Adrenal gland (tissue), 12 donors: ENCODE measurements around the gene MBD2. TPM values are rescaled to one million over a fixed set of nuclear protein-coding genes. Genes with fewer than 3 reads are reported as not detected.

Experiments
- DNase-seq, 7 donors: peaks; one replicate each; pipeline ENCODE4 v3.0.0-alpha.2; 2019 to 2020
- H3K27ac ChIP-seq, 5 donors: fragments of 200-600 bp; sonication (generic) in 4 of 5; 1 replicate in 3 of 5; 2 replicates in 2 of 5; pipeline versions ENCODE4 v1.5.1 to v1.8.0; 2016 to 2020; ENCODE audit warnings: mild to moderate bottlenecking in 1 of 5
- H3K27me3 ChIP-seq: fragments of 200-600 bp; 2 replicates; pipeline ENCODE4 v1.8.0; 2021
- H3K36me3 ChIP-seq, 2 donors: fragments of 200-600 bp; replicated peaks in 1 of 2; 1 replicate in 1 of 2; 2 replicates in 1 of 2; pipeline versions ENCODE4 v1.5.1 to v1.8.0; 2018 to 2022
- H3K4me1 ChIP-seq, 2 donors: fragments of 200-600 bp; replicated peaks in 1 of 2; 1 replicate in 1 of 2; 2 replicates in 1 of 2; pipeline versions ENCODE4 v1.5.1 to v1.8.0; 2018 to 2021
- H3K4me3 ChIP-seq, 4 donors: fragments of 200-600 bp; sonication (generic) in 3 of 4; one replicate each; pipeline ENCODE4 v1.5.1; 2016 to 2018
- H3K9me3 ChIP-seq, 3 donors: fragments of 200-600 bp; sonication (generic) in 1 of 3; replicated peaks in 1 of 3; 1 replicate in 2 of 3; 2 replicates in 1 of 3; pipeline versions ENCODE4 v1.5.1 to v1.8.0; 2016 to 2021
- POLR2A ChIP-seq, 2 donors: fragments of 450-650 bp; IDR thresholded peaks; one replicate each; pipeline ENCODE4 v1.6.1; 2017; ENCODE audit warnings: antibody characterized with exemption in 2 of 2, mild to moderate bottlenecking in 2 of 2, moderate library complexity in 1 of 2
- WGBS, 4 donors: extraction: QIAGEN DNeasy Blood & Tissue Kit in 2 of 4; methylation state at CpG; one replicate each; pipeline versions ENCODE4 v1.1.5 to v1.1.7; 2013 to 2017; 5-methylcytosine and 5-hydroxymethylcytosine counted together
- intact Hi-C, 2 donors: fragments of 100-400 bp; cut with DNase I; formaldehyde crosslinking; loops; one replicate each; pipeline versions ENCODE4 v1.14.1 to v1.15.0; 2022 to 2023
- polyA plus RNA-seq, 3 donors: library from polyadenylated mRNA; stranded (reverse); fragments of 200-250 nt in 2 of 3; fragments of 350-450 nt in 1 of 3; fragmentation: Illumina TruSeq in 1 of 3; extraction: RNeasy Lipid Tissue Mini Kit (QIAGEN cat#74804) in 1 of 3; gene quantifications; one replicate each; pipeline ENCODE4 v1.2.3, GENCODE V29; 2013 to 2014
- total RNA-seq, 9 donors: library from RNA; depleted of rRNA in 4 of 9; stranded (reverse); fragments of >200 nt in 4 of 9; fragments of 120-200 nt in 1 of 9; fragmentation: NEBNext Ultra II Directional in 1 of 9; extraction: Animal tissue kit (Norgen Biotek cat#: 25700) in 1 of 9; gene quantifications; one replicate each; pipeline versions ENCODE4 v1.1.0 to v1.2.4, GENCODE V29; 2013 to 2023
- TF ChIP-seq, protein P1 (sequence below), 6 experiments: fragments of 450-650 bp in 4 of 6; fragments of 200-600 bp in 2 of 6; sonication (generic) in 1 of 6; IDR thresholded peaks; 1 replicate in 5 of 6; 2 replicates in 1 of 6; pipeline versions ENCODE4 v1.5.1 to v1.8.0; 2016 to 2021; ENCODE audit warnings: antibody characterized with exemption in 6 of 6, mild to moderate bottlenecking in 2 of 6, moderate library complexity in 1 of 6
- donor health status: healthy with polysubstance abuse.
- donor health status: Bipolar disorder and iron deficiency.
- donor health status: DM: yes; HTN: yes; CAD: no.
- donor health status: DM: no; HTN: no; CAD: no.
- donor health status: DM: no; HTN: no; CAD: no.
- donor health status: DM: yes; HTN: yes; CAD: no.

Gene MBD2
- total and polyA plus RNA-seq, 12 donors, result 13.5 to 70.8 (median 30.1) TPM

GRCh38 chr18:54141041-54141608 is 83.3 kb downstream of the MBD2 start:
- H3K36me3 ChIP-seq, result no peaks in the 10 kb centered on the region
- DNase-seq, result no peak
- H3K4me1 ChIP-seq, result no peaks in the 10 kb centered on the region
- H3K27me3 ChIP-seq, result no peaks in the 10 kb centered on the region
- TF ChIP-seq, protein P1, sequence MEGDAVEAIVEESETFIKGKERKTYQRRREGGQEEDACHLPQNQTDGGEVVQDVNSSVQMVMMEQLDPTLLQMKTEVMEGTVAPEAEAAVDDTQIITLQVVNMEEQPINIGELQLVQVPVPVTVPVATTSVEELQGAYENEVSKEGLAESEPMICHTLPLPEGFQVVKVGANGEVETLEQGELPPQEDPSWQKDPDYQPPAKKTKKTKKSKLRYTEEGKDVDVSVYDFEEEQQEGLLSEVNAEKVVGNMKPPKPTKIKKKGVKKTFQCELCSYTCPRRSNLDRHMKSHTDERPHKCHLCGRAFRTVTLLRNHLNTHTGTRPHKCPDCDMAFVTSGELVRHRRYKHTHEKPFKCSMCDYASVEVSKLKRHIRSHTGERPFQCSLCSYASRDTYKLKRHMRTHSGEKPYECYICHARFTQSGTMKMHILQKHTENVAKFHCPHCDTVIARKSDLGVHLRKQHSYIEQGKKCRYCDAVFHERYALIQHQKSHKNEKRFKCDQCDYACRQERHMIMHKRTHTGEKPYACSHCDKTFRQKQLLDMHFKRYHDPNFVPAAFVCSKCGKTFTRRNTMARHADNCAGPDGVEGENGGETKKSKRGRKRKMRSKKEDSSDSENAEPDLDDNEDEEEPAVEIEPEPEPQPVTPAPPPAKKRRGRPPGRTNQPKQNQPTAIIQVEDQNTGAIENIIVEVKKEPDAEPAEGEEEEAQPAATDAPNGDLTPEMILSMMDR (IDR thresholded peaks at IDR 0.05), result no peak
- no peak for TF ChIP-seq POLR2A (IDR thresholded peaks at IDR 0.05)
- peaks cover 0 to 7% (median 0%) of the 10 kb centered on the region in 3 donors for H3K9me3 ChIP-seq
- intact Hi-C loops, result no loop called here
- H3K27ac ChIP-seq, result no peak overlapping the region
- 89 to 92% (median 91%) methylated on average over 3 of the region's 3 CpGs for WGBS, 4 donors
- no peak overlapping the region for H3K4me3 ChIP-seq

GRCh38 chr18:54140641-54141040 is 83.8 kb downstream of the MBD2 start:
- Histone ChIP-seq H3K4me3 (no peak overlapping the region), H3K27me3 (no peaks in the 10 kb centered on the region), H3K36me3 (no peaks in the 10 kb centered on the region), H3K9me3 (peaks cover 0 to 7% (median 0%) of the 10 kb centered on the region in 3 donors), H3K4me1 (no peaks in the 10 kb centered on the region), H3K27ac (no peak overlapping the region)
- 42 to 100% (median 93%) methylated on average over 1 of the region's 1 CpG for whole genome bisulfite sequencing, 4 donors
- TF ChIP-seq POLR2A (IDR thresholded peaks at IDR 0.05), result no peak
- TF ChIP-seq, protein P1 (IDR thresholded peaks at IDR 0.05), result no peak
- intact Hi-C loops, result no loop called here
- no peak for DNase-seq

DNA sequence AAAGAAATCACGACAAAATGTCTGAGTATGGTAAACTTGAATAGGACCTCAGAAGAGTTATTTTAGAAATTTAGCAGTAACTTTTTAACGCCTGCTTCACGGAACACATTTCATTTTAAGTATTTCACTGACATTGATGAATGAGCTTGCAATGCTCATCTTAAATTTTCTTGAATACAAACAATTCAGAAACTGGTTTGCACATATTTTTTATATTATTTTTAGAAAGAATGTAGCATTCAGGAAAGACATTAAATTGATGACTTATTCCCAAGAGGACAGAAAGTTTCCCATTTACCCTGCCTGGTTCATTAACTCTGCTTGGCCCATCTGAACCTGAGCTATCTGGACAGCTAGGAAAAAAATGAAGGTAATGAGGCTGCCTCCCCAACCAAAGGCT is 89.3 kb downstream of the MBD2 start:
- TF ChIP-seq POLR2A (IDR thresholded peaks at IDR 0.05), result no peak
- TF ChIP-seq, protein P1 (IDR thresholded peaks at IDR 0.05), result no peak
- H3K36me3 ChIP-seq, result no peaks in the 10 kb centered on the region
- no peak for DNase-seq
- WGBS, 4 donors, result 73 to 91% (median 85%) methylated on average over 3 of the region's 3 CpGs
- no peak overlapping the region for H3K4me3 ChIP-seq
- H3K27ac ChIP-seq, result no peak overlapping the region
- H3K27me3 ChIP-seq, result no peaks in the 10 kb centered on the region
- intact Hi-C loops, result no loop called here
- no peaks in the 10 kb centered on the region for H3K4me1 ChIP-seq
- no peaks in the 10 kb centered on the region for H3K9me3 ChIP-seq

GRCh38 chr18:54134053-54134452 is 90.4 kb downstream of the MBD2 start:
- no peaks in the 10 kb centered on the region for H3K4me1 ChIP-seq
- no peak overlapping the region for H3K4me3 ChIP-seq
- no peaks in the 10 kb centered on the region for H3K9me3 ChIP-seq
- H3K36me3 ChIP-seq, result no peaks in the 10 kb centered on the region
- no peak for DNase-seq
- no peak for TF ChIP-seq POLR2A (IDR thresholded peaks at IDR 0.05)
- TF ChIP-seq, protein P1 (IDR thresholded peaks at IDR 0.05), result no peak
- no peaks in the 10 kb centered on the region for H3K27me3 ChIP-seq
- intact Hi-C loops, result no loop called here
- H3K27ac ChIP-seq, result no peak overlapping the region
